HepG2 (cell line): ENCODE data around the gene PTGDS. TPM values are rescaled to one million over a fixed set of nuclear protein-coding genes. Genes with fewer than 3 reads are reported as not detected.

Experiments used
- ADNP ChIP-seq: sonication (generic); formaldehyde crosslinking; IDR thresholded peaks from 2 replicates; pipeline ENCODE4 v1.4.0; 2020; ENCODE audit warnings: missing genetic modification reagents
- CBX2 ChIP-seq, 2 experiments: fragments of 200-600 bp in 1 of 2; sonication (generic); formaldehyde crosslinking in 1 of 2; IDR thresholded peaks; 2 replicates each; pipeline versions ENCODE4 v1.7.0 to v1.8.1; 2018 to 2022; ENCODE audit warnings: low read depth in 2 of 2, low read length in 1 of 2, mild to moderate bottlenecking in 1 of 2, missing genetic modification reagents in 1 of 2
- ELF1 ChIP-seq: sonication (generic); formaldehyde crosslinking; IDR thresholded peaks from 2 replicates; pipeline ENCODE4 v1.4.0; 2020; ENCODE audit warnings: missing genetic modification reagents
- FOXP4 ChIP-seq: sonication (generic); formaldehyde crosslinking; IDR thresholded peaks from 2 replicates; pipeline ENCODE4 v1.4.0; 2020; ENCODE audit warnings: missing genetic modification reagents
- HNF4A ChIP-seq: sonication (generic); formaldehyde crosslinking; IDR thresholded peaks from 2 replicates; pipeline ENCODE4 v1.4.0; 2020; ENCODE audit warnings: missing genetic modification reagents
- HNRNPH1 ChIP-seq: fragments of 200-400 bp; formaldehyde crosslinking; optimal IDR thresholded peaks from 2 replicates; pipeline ENCODE3; 2017; ENCODE audit warnings: mild to moderate bottlenecking, low read depth, low read length
- IKZF4 ChIP-seq: sonication (generic); formaldehyde crosslinking; IDR thresholded peaks from 2 replicates; pipeline ENCODE4 v1.5.1; 2020; ENCODE audit warnings: borderline replicate concordance, mild to moderate bottlenecking, low read depth, missing genetic modification reagents; ENCODE audit errors: not compliant biosample characterization
- KAT2B ChIP-seq: fragments of 150-350 bp; IDR thresholded peaks from 2 replicates; pipeline ENCODE4 v1.6.1; 2014; ENCODE audit warnings: low read depth, low read length, borderline replicate concordance
- KLF12 ChIP-seq: sonication (generic); formaldehyde crosslinking; IDR thresholded peaks from 2 replicates; pipeline ENCODE4 v1.4.0; 2020; ENCODE audit warnings: missing genetic modification reagents, borderline replicate concordance
- PAXIP1 ChIP-seq: sonication (generic); formaldehyde crosslinking; conservative IDR thresholded peaks from 2 replicates; pipeline ENCODE4 v1.4.0; 2020; ENCODE audit warnings: mild to moderate bottlenecking, missing genetic modification reagents, moderate library complexity
- RAD21 ChIP-seq: fragments of 450-650 bp; formaldehyde crosslinking; IDR thresholded peaks from 2 replicates; pipeline ENCODE4 v1.5.0; 2020; ENCODE audit warnings: mild to moderate bottlenecking
- RNF2 ChIP-seq: fragments of 450-650 bp; conservative IDR thresholded peaks from 2 replicates; pipeline ENCODE4 v1.6.1; 2016; ENCODE audit warnings: low read depth
- SMARCE1 ChIP-seq: fragments of 450-650 bp; IDR thresholded peaks from 2 replicates; pipeline ENCODE4 v1.6.1; 2017; ENCODE audit warnings: borderline replicate concordance
- SP1 ChIP-seq, 2 experiments: fragments of 450-650 bp in 1 of 2; sonication (generic) in 1 of 2; formaldehyde crosslinking in 1 of 2; IDR thresholded peaks; 2 replicates each; pipeline versions ENCODE4 v1.4.0 to v1.6.1; 2016 to 2020; ENCODE audit warnings: missing genetic modification reagents in 1 of 2
- SP4 ChIP-seq: sonication (generic); formaldehyde crosslinking; IDR thresholded peaks from 2 replicates; pipeline ENCODE4 v1.8.1; 2023; ENCODE audit warnings: mild to moderate bottlenecking, missing genetic modification reagents
- TBX2 ChIP-seq: sonication (generic); formaldehyde crosslinking; IDR thresholded peaks from 2 replicates; pipeline ENCODE4 v1.5.0; 2020; ENCODE audit warnings: missing genetic modification reagents, mild to moderate bottlenecking, borderline replicate concordance
- ZFY ChIP-seq: sonication (generic); formaldehyde crosslinking; IDR thresholded peaks from 2 replicates; pipeline ENCODE4 v1.4.0; 2020; ENCODE audit warnings: missing genetic modification reagents
- ZNF136 ChIP-seq: sonication (generic); formaldehyde crosslinking; IDR thresholded peaks from 2 replicates; pipeline ENCODE4 v1.8.1; 2022; ENCODE audit warnings: low read depth, mild to moderate bottlenecking, moderate library complexity, missing genetic modification reagents
- ZNF3 ChIP-seq: IDR thresholded peaks from 2 replicates; pipeline ENCODE4 v1.7.0; 2017; ENCODE audit warnings: inconsistent platforms
- ZNF331 ChIP-seq: sonication (generic); formaldehyde crosslinking; IDR thresholded peaks from 2 replicates; pipeline ENCODE4 v1.4.0; 2020; ENCODE audit warnings: missing genetic modification reagents
- ZNF383 ChIP-seq: sonication (generic); formaldehyde crosslinking; IDR thresholded peaks from 2 replicates; pipeline ENCODE4 v1.4.0; 2020; ENCODE audit warnings: missing genetic modification reagents, mild to moderate bottlenecking, borderline replicate concordance
- ZNF44 ChIP-seq: sonication (generic); formaldehyde crosslinking; IDR thresholded peaks from 2 replicates; pipeline ENCODE4 v1.5.1; 2020; ENCODE audit warnings: mild to moderate bottlenecking, missing genetic modification reagents
- polyA plus RNA-seq, 8 experiments: library from polyadenylated mRNA; depleted of rRNA in 3 of 8; stranded (reverse) in 7 of 8; unstranded in 1 of 8; fragments of >200 nt; fragmentation: Illumina TruSeq in 4 of 8; extraction: Trizol in 4 of 8; gene quantifications; 2 replicates each; pipeline versions ENCODE4 v1.2.1 to v1.2.3, GENCODE V29; 2011 to 2016; ENCODE audit warnings: low read depth in 4 of 8, missing spikeins in 1 of 8, mixed read lengths in 1 of 8; ENCODE audit not compliant: insufficient read depth in 1 of 8
- total RNA-seq, 5 experiments: library from RNA; depleted of rRNA; stranded (reverse); fragments of >200 nt; fragmentation: Illumina TruSeq; extraction: Trizol; gene quantifications; 2 replicates each; pipeline ENCODE4 v1.2.3, GENCODE V29; 2016; ENCODE audit warnings: low read depth in 1 of 5
- TF ChIP-seq, protein P1 (sequence below): sonication (generic); formaldehyde crosslinking; IDR thresholded peaks from 2 replicates; pipeline ENCODE4 v1.5.0; 2020; ENCODE audit warnings: mild to moderate bottlenecking, missing genetic modification reagents

Gene PTGDS
- total and polyA plus RNA-seq, 2 of the 13 experiments (the other 11 are each of a cell fraction or from before 2014, with no cell fraction given) = 0.33 to 0.50 TPM

DNA sequence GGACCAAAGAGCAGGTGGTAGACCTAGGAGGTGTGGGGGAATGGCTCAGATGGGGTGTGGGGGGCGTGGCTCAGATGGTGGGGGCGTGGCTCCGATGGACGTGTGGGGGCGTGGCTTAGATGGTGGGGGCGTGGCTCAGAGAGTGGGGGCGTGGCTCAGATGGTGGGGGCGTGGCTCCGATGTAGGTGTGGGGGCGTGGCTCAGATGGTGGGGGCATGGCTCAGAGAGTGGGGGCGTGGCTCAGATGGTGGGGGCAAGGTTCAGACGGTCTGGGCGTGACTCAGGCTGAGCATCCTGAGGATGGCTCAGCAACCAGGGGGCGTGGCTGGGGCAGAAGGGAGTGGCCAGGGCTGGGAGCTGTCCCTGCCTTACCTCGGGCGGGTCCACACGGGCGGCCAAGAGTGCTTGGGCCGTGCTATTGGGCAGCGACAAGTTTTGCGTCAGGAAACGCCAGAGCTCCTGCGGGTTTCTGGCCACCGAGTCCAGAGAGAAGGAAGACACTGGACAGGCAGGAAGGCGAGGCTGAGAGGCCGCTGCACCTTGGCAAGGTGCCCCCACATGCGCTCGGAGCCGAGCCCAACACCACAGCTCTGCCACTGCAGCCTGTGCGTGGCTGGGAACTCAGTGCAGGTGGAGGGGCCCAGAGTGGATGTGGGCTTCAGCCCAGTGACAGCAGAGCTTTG is 44.8 kb downstream of the PTGDS start (continued):
- TF ChIP-seq FOXP4 (CRISPR knock-in tag) = no peak
- no peak for TF ChIP-seq ZNF3 (CRISPR knock-in tag)
- no peak for TF ChIP-seq ZNF136
- peak; percentile 42; the same call in 1 of the 2 replicates for TF ChIP-seq PAXIP1 (CRISPR knock-in tag)
- TF ChIP-seq SMARCE1 = no peak
- TF ChIP-seq KLF12 = 0 out of 2 replicates have a peak, but pooled peaks have one; percentile 49
- no peak for TF ChIP-seq HNRNPH1
- no peak for TF ChIP-seq SP1 (IDR thresholded peaks at IDR 0.05)
- TF ChIP-seq SP1 (CRISPR knock-in tag; IDR thresholded peaks at IDR 0.05) = peak; percentile 70
- peak; percentile 49; the same call in 1 of the 2 replicates for TF ChIP-seq TBX2 (CRISPR knock-in tag)
- TF ChIP-seq ZNF44 (CRISPR knock-in tag) = no peak
- TF ChIP-seq IKZF4 (CRISPR knock-in tag) = no peak
- no peak for TF ChIP-seq ADNP (CRISPR knock-in tag)
- TF ChIP-seq CBX2 (IDR thresholded peaks at IDR 0.05; ENCODE audit: low read depth, low read length) = no peak
- no peak for TF ChIP-seq CBX2 (CRISPR knock-in tag; IDR thresholded peaks at IDR 0.05; ENCODE audit: low read depth)
- TF ChIP-seq HNF4A (CRISPR knock-in tag) = 0 out of 2 replicates have a peak, but pooled peaks have one; percentile 17
- 0 out of 2 replicates have a peak, but pooled peaks have one; percentile 10 for TF ChIP-seq RAD21
- TF ChIP-seq, protein P1, sequence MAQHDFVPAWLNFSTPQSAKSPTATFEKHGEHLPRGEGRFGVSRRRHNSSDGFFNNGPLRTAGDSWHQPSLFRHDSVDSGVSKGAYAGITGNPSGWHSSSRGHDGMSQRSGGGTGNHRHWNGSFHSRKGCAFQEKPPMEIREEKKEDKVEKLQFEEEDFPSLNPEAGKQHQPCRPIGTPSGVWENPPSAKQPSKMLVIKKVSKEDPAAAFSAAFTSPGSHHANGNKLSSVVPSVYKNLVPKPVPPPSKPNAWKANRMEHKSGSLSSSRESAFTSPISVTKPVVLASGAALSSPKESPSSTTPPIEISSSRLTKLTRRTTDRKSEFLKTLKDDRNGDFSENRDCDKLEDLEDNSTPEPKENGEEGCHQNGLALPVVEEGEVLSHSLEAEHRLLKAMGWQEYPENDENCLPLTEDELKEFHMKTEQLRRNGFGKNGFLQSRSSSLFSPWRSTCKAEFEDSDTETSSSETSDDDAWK (CRISPR knock-in tag) = no peak
- no peak for TF ChIP-seq ZNF383
- 0 out of 2 replicates have a peak, but pooled peaks have one; percentile 24 for TF ChIP-seq ZNF331 (CRISPR knock-in tag)
- peak; percentile 99 for TF ChIP-seq SP4
- TF ChIP-seq ELF1 (CRISPR knock-in tag) = no peak
- TF ChIP-seq RNF2 = no peak
- no peak for TF ChIP-seq KAT2B
- TF ChIP-seq ZFY (CRISPR knock-in tag) = peak; percentile 19; the same call in 1 of the 2 replicates
